ENCODE data around the gene ACIN1. TPM values are rescaled to one million over a fixed set of nuclear protein-coding genes. Genes with fewer than 3 reads are reported as not detected.

ACIN1 gene
- total RNA-seq, 1 donor from 2014 or later: 64.6 TPM

- no peak for DNase-seq
- TF ChIP-seq CTCF (IDR thresholded peaks at IDR 0.05; ENCODE audit: borderline replicate concordance): no peak
- H3K27ac ChIP-seq (replicated peaks): peak overlapping the region; percentile 71
Observed at GRCh38 chr14:23047034-23047634, 47.8 kb downstream of the ACIN1 start.

GRCh38 chr14:23045419-23046357 lies 49.2 kb downstream of the ACIN1 start:
- intact Hi-C loops (cut with micrococcal nuclease): no loop called here
- no peak overlapping the region for H3K4me3 ChIP-seq
- peaks cover 36% of the 10 kb centered on the region for H3K4me1 ChIP-seq
- no peak for DNase-seq
- H3K9me3 ChIP-seq (replicated peaks): no peaks in the 10 kb centered on the region
- peaks cover 6% of the 10 kb centered on the region for H3K27me3 ChIP-seq (ENCODE audit: low read depth)
- H3K36me3 ChIP-seq: no peaks in the 10 kb centered on the region
- TF ChIP-seq CTCF (IDR thresholded peaks at IDR 0.05; ENCODE audit: borderline replicate concordance): no peak
- peak overlapping the region; percentile 71 for H3K27ac ChIP-seq (replicated peaks)

More at GRCh38 chr14:23047034-23047634, 47.8 kb downstream of the ACIN1 start:
- H3K4me3 ChIP-seq: no peak overlapping the region
- H3K9me3 ChIP-seq (replicated peaks): no peaks in the 10 kb centered on the region
- H3K27me3 ChIP-seq (ENCODE audit: low read depth): peaks cover 6% of the 10 kb centered on the region
- peaks cover 36% of the 10 kb centered on the region for H3K4me1 ChIP-seq
- intact Hi-C loops (cut with micrococcal nuclease): no loop called here
- H3K36me3 ChIP-seq: no peaks in the 10 kb centered on the region

GRCh38 chr14:23044840-23045239 lies 50.1 kb downstream of the ACIN1 start:
- H3K27ac ChIP-seq (replicated peaks): peak overlapping the region; percentile 71
- H3K36me3 ChIP-seq: no peaks in the 10 kb centered on the region
- H3K4me3 ChIP-seq: no peak overlapping the region
- no peak for DNase-seq
- peaks cover 6% of the 10 kb centered on the region for H3K27me3 ChIP-seq (ENCODE audit: low read depth)
- peaks cover 36% of the 10 kb centered on the region for H3K4me1 ChIP-seq
- no peaks in the 10 kb centered on the region for H3K9me3 ChIP-seq (replicated peaks)
- TF ChIP-seq CTCF (IDR thresholded peaks at IDR 0.05; ENCODE audit: borderline replicate concordance): no peak
- intact Hi-C loops (cut with micrococcal nuclease): no loop called here

- peaks cover 6% of the 10 kb centered on the region for H3K27me3 ChIP-seq (ENCODE audit: low read depth)
Observed at GRCh38 chr14:23043754-23044153, 51.2 kb downstream of the ACIN1 start.

GRCh38 chr14:23043145-23043544 lies 51.8 kb downstream of the ACIN1 start:
- DNase-seq: no peak
- H3K36me3 ChIP-seq: no peaks in the 10 kb centered on the region
- no peak for TF ChIP-seq CTCF (IDR thresholded peaks at IDR 0.05; ENCODE audit: borderline replicate concordance)
- H3K27ac ChIP-seq (replicated peaks): no peak overlapping the region
- H3K4me1 ChIP-seq: peaks cover 36% of the 10 kb centered on the region
- intact Hi-C loops (cut with micrococcal nuclease): no loop called here
- H3K4me3 ChIP-seq: no peak overlapping the region
- H3K27me3 ChIP-seq (ENCODE audit: low read depth): peaks cover 4% of the 10 kb centered on the region
- H3K9me3 ChIP-seq (replicated peaks): no peaks in the 10 kb centered on the region

More at GRCh38 chr14:23043754-23044153, 51.2 kb downstream of the ACIN1 start:
- intact Hi-C loops (cut with micrococcal nuclease): no loop called here
- no peak for TF ChIP-seq CTCF (IDR thresholded peaks at IDR 0.05; ENCODE audit: borderline replicate concordance)
- no peaks in the 10 kb centered on the region for H3K9me3 ChIP-seq (replicated peaks)
- no peak overlapping the region for H3K4me3 ChIP-seq
- H3K27ac ChIP-seq (replicated peaks): no peak overlapping the region
- H3K4me1 ChIP-seq: peaks cover 36% of the 10 kb centered on the region
- no peaks in the 10 kb centered on the region for H3K36me3 ChIP-seq
- DNase-seq: no peak
